Osteocyte (in vitro differentiated cells): ENCODE data around the gene LGALS7. TPM values are rescaled to one million over a fixed set of nuclear protein-coding genes. Genes with fewer than 3 reads are reported as not detected.
"Not testable (repeated sequence)": the region's sequence is repeated elsewhere in the genome, so short reads cannot be mapped to it uniquely, and the experiment has no call there.

Experiments
- DNase-seq: peaks from one replicate; pipeline ENCODE4 v3.0.0; 2021; ENCODE audit warnings: mixed read lengths; ENCODE audit not compliant: unreplicated experiment; ENCODE audit errors: extremely low spot score
- H3K27ac Mint-ChIP-seq: one replicate; pipeline ENCODE4 v1.8.0; 2021; ENCODE audit warnings: mild to moderate bottlenecking, mixed read lengths; ENCODE audit not compliant: unreplicated experiment
- H3K27me3 Mint-ChIP-seq: one replicate; pipeline ENCODE4 v1.8.0; 2021; ENCODE audit warnings: mixed read lengths; ENCODE audit not compliant: unreplicated experiment
- H3K36me3 Mint-ChIP-seq: one replicate; pipeline ENCODE4 v1.8.0; 2021; ENCODE audit warnings: mixed read lengths; ENCODE audit not compliant: unreplicated experiment
- H3K4me1 Mint-ChIP-seq: one replicate; pipeline ENCODE4 v1.8.0; 2021; ENCODE audit warnings: mixed read lengths; ENCODE audit not compliant: unreplicated experiment
- H3K4me3 Mint-ChIP-seq: one replicate; pipeline ENCODE4 v1.8.0; 2021; ENCODE audit warnings: mild to moderate bottlenecking, moderate library complexity, mixed read lengths; ENCODE audit not compliant: unreplicated experiment
- H3K9me3 Mint-ChIP-seq: one replicate; pipeline ENCODE4 v1.8.0; 2021; ENCODE audit warnings: mixed read lengths; ENCODE audit not compliant: unreplicated experiment
- CTCF ChIP-seq: fragments of 200-600 bp; sonication (generic); IDR thresholded peaks from 2 replicates; pipeline ENCODE4 v1.5.0; 2021; ENCODE audit warnings: antibody characterized with exemption, mild to moderate bottlenecking, moderate library complexity
- total RNA-seq: library from RNA; stranded (reverse); gene quantifications from 2 replicates; pipeline ENCODE4 v1.2.1, GENCODE V29; 2021

LGALS7 gene
- total RNA-seq, 1 donor from 2014 or later: not detected

DNA sequence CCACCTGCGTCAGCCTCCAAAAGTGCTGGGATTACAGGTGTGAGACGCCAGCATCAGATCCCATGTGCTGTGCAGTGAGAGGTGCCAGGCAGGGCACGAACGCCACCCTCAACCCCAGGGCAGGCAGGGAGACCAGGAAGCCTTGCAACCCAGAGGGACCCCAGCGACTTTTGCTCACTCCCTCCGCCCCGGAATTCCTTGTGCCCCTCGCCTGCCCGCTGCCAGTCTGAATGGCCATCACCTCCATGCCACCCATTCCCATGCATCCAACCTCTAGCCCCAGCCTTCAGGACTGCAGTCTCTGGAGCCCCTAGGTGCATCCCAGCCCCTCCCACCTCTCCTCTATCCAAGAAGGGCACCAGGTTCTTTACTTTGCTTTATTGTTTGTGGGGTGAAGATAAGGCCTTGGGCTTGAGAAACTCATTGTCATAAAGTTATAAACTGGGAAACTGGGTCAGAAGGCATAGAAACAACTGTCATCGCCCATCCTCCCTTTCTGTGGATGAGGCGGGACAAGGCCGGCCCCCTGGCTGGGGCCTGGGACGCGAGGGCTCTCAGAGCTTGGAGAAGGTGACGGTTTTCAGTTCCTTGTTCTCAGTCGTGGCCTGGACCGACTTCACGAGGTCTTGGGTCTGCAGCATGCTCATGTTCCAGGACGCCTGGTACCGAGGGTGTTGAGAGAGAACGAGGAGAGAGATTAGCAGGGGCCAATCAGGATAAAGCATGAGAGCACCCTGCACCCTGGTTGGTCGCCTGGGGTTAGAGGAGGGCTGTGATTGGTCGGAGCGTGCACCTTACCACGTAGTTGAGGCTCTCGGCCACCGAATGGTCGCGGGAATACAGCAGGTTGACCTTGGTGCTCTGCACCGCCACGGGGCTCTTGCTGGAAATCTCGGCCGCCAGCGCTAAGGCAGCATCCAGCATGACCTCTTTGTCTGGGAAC, 42.0 kb upstream of the LGALS7 start:
- no peak overlapping the region for H3K4me3 Mint-ChIP-seq

GRCh38 chr19:38813932-38814331, 40.6 kb upstream of the LGALS7 start:
- H3K36me3 Mint-ChIP-seq: peaks cover 21% of the 10 kb centered on the region
- H3K4me1 Mint-ChIP-seq, H3K4me3 Mint-ChIP-seq, H3K9me3 Mint-ChIP-seq, H3K27me3 Mint-ChIP-seq, DNase-seq, H3K27ac Mint-ChIP-seq: not testable (repeated sequence)

More for the DNA sequence above, 42.0 kb upstream of the LGALS7 start:
- no peak for TF ChIP-seq CTCF
- no peak overlapping the region for H3K27ac Mint-ChIP-seq
- no peaks in the 10 kb centered on the region for H3K9me3 Mint-ChIP-seq
- DNase-seq: no peak
- peaks cover 25% of the 10 kb centered on the region for H3K36me3 Mint-ChIP-seq
- peaks cover 2% of the 10 kb centered on the region for H3K4me1 Mint-ChIP-seq
- no peaks in the 10 kb centered on the region for H3K27me3 Mint-ChIP-seq

DNA sequence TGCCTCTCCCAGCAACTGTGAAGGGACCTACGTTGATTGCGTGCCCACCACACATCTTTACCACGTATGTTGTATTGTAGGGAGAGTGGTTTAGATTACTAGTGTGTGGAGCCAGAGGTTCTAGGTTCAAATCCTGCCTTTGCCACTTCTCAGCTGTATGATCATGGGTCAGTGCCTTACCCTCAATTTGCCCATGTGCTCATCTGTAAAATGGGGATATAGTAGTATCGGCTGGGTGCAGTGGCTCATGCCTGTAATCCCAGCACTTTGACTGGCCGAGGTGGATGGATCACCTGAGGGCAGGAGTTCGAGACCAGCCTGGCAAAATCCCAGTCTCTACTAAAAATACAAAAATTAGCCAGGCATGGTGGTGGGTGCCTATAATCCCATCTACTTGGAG, 40.0 kb upstream of the LGALS7 start:
- no peaks in the 10 kb centered on the region for H3K9me3 Mint-ChIP-seq
- no peak overlapping the region for H3K4me3 Mint-ChIP-seq
- no peaks in the 10 kb centered on the region for H3K4me1 Mint-ChIP-seq
- no peak overlapping the region for H3K27ac Mint-ChIP-seq
- peaks cover 19% of the 10 kb centered on the region for H3K36me3 Mint-ChIP-seq
- DNase-seq: no peak
- H3K27me3 Mint-ChIP-seq: no peaks in the 10 kb centered on the region
- TF ChIP-seq CTCF: no peak

- Mint-ChIP-seq H3K4me3 (no peak within 1 kb of the TSS), H3K27me3 (no peaks in the 10 kb centered on the region), H3K9me3 (no peaks in the 10 kb centered on the region), H3K27ac (no peak within 1 kb of the TSS), H3K4me1 (no peaks in the 10 kb centered on the region), H3K36me3 (peaks cover 19% of the 10 kb centered on the region)
- DNase-seq: no peak
- TF ChIP-seq CTCF: no peak
Observed at GRCh38 chr19:38812841-38813320, 39.6 kb upstream of the LGALS7 start, which contains the start of gene LGALS4. Gene LGALS4, minus strand, starts transcription at chr19:38812945. Its CDS starts 59 bp downstream, at chr19:38812886.

GRCh38 chr19:38812009-38812840, 38.9 kb upstream of the LGALS7 start:
- Mint-ChIP-seq H3K4me1 (no peaks in the 10 kb centered on the region), H3K27ac (no peak overlapping the region), H3K36me3 (peaks cover 17% of the 10 kb centered on the region), H3K4me3 (no peak overlapping the region), H3K9me3 (no peaks in the 10 kb centered on the region), H3K27me3 (no peaks in the 10 kb centered on the region)
- no peak for TF ChIP-seq CTCF
- no peak for DNase-seq
